ENCODE results near the gene BCL2L12.
A peak's percentile ranks its signal among the peaks of the same experiment; 100 is the strongest.

The BCL2L12 gene

GRCh38 chr19:49677901-49678674, 12.4 kb downstream of the BCL2L12 start:
- H3K27ac ChIP-seq, result peak overlapping the region; percentile 89
- peak overlapping the region; percentile 93 for H3K4me3 ChIP-seq
- no peaks in the 10 kb centered on the region for H3K9me3 ChIP-seq (ENCODE audit: low read depth, low read length)
- H3K9ac ChIP-seq (ENCODE audit: insufficient read length), result peak overlapping the region; percentile 91
- H3K36me3 ChIP-seq (ENCODE audit: insufficient read depth, low read length), result peaks cover 30% of the 10 kb centered on the region
- TF ChIP-seq EZH2 (IDR thresholded peaks at IDR 0.05) (no peak), POLR2AphosphoS5 (IDR thresholded peaks at IDR 0.05; ENCODE audit: borderline replicate concordance, low read depth, low read length) (peak; percentile 17; the same call in 1 of the 2 replicates), FOXP2 (optimal IDR thresholded peaks at IDR 0.05; ENCODE audit: control extremely low read depth, extremely low read length, insufficient read depth) (no peak)
- DNase-seq (ENCODE audit: low read depth, low spot score), result peak; percentile 73

GRCh38 chr19:49678985-49679770, 13.4 kb downstream of the BCL2L12 start:
- H3K9me3 ChIP-seq (ENCODE audit: low read depth, low read length), result no peaks in the 10 kb centered on the region
- TF ChIP-seq EZH2 (IDR thresholded peaks at IDR 0.05) (no peak), FOXP2 (optimal IDR thresholded peaks at IDR 0.05; ENCODE audit: control extremely low read depth, extremely low read length, insufficient read depth) (no peak), POLR2AphosphoS5 (IDR thresholded peaks at IDR 0.05; ENCODE audit: borderline replicate concordance, low read depth, low read length) (no peak)
- H3K9ac ChIP-seq (ENCODE audit: insufficient read length), result peak overlapping the region; percentile 57
- peaks cover 41% of the 10 kb centered on the region for H3K36me3 ChIP-seq (ENCODE audit: insufficient read depth, low read length)
- no peak for DNase-seq (ENCODE audit: low read depth, low spot score)
- H3K4me3 ChIP-seq, result peak overlapping the region; percentile 93
- peak overlapping the region; percentile 91 for H3K27ac ChIP-seq

GRCh38 chr19:49679771-49680413, 14.2 kb downstream of the BCL2L12 start:
- no peak for DNase-seq (ENCODE audit: low read depth, low spot score)
- Histone ChIP-seq H3K4me3 (peak overlapping the region; percentile 93), H3K9me3 (ENCODE audit: low read depth, low read length) (no peaks in the 10 kb centered on the region), H3K27ac (peak overlapping the region; percentile 91), H3K36me3 (ENCODE audit: insufficient read depth, low read length) (peaks cover 48% of the 10 kb centered on the region), H3K9ac (ENCODE audit: insufficient read length) (peak overlapping the region; percentile 57)
- TF ChIP-seq FOXP2 (optimal IDR thresholded peaks at IDR 0.05; ENCODE audit: control extremely low read depth, extremely low read length, insufficient read depth), result no peak
- TF ChIP-seq POLR2AphosphoS5 (IDR thresholded peaks at IDR 0.05; ENCODE audit: borderline replicate concordance, low read depth, low read length), result no peak
- TF ChIP-seq EZH2 (IDR thresholded peaks at IDR 0.05), result no peak

- Histone ChIP-seq H3K27ac (peak overlapping the region; percentile 91), H3K9ac (ENCODE audit: insufficient read length) (peak overlapping the region; percentile 57), H3K36me3 (ENCODE audit: insufficient read depth, low read length) (peaks cover 56% of the 10 kb centered on the region), H3K9me3 (ENCODE audit: low read depth, low read length) (no peaks in the 10 kb centered on the region), H3K4me3 (peak overlapping the region; percentile 93)
- peak; percentile 70 for DNase-seq (ENCODE audit: low read depth, low spot score)
- no peak for TF ChIP-seq POLR2AphosphoS5 (IDR thresholded peaks at IDR 0.05; ENCODE audit: borderline replicate concordance, low read depth, low read length)
- no peak for TF ChIP-seq FOXP2 (optimal IDR thresholded peaks at IDR 0.05; ENCODE audit: control extremely low read depth, extremely low read length, insufficient read depth)
- TF ChIP-seq EZH2 (IDR thresholded peaks at IDR 0.05), result no peak
Observed at GRCh38 chr19:49680421-49681351, 15.0 kb downstream of the BCL2L12 start.

- H3K9me3 ChIP-seq (ENCODE audit: low read depth, low read length), result no peaks in the 10 kb centered on the region
- no peak for DNase-seq (ENCODE audit: low read depth, low spot score)
- H3K4me3 ChIP-seq, result no peak overlapping the region
- H3K27ac ChIP-seq, result no peak overlapping the region
- TF ChIP-seq EZH2 (IDR thresholded peaks at IDR 0.05), result no peak
- no peak for TF ChIP-seq FOXP2 (optimal IDR thresholded peaks at IDR 0.05; ENCODE audit: control extremely low read depth, extremely low read length, insufficient read depth)
- no peak for TF ChIP-seq POLR2AphosphoS5 (IDR thresholded peaks at IDR 0.05; ENCODE audit: borderline replicate concordance, low read depth, low read length)
- peaks cover 64% of the 10 kb centered on the region for H3K36me3 ChIP-seq (ENCODE audit: insufficient read depth, low read length)
- H3K9ac ChIP-seq (ENCODE audit: insufficient read length), result no peak overlapping the region
Observed at GRCh38 chr19:49681830-49682229, 16.1 kb downstream of the BCL2L12 start.

- H3K27ac ChIP-seq, result no peak overlapping the region; the same call in 1 of the 2 replicates
- no peak overlapping the region for H3K9ac ChIP-seq (ENCODE audit: insufficient read length)
- no peaks in the 10 kb centered on the region for H3K9me3 ChIP-seq (ENCODE audit: low read depth, low read length)
- DNase-seq (ENCODE audit: low read depth, low spot score), result no peak
- H3K36me3 ChIP-seq (ENCODE audit: insufficient read depth, low read length), result peaks cover 68% of the 10 kb centered on the region
- no peak overlapping the region for H3K4me3 ChIP-seq
- no peak for TF ChIP-seq FOXP2 (optimal IDR thresholded peaks at IDR 0.05; ENCODE audit: control extremely low read depth, extremely low read length, insufficient read depth)
- TF ChIP-seq POLR2AphosphoS5 (IDR thresholded peaks at IDR 0.05; ENCODE audit: borderline replicate concordance, low read depth, low read length), result no peak
- no peak for TF ChIP-seq EZH2 (IDR thresholded peaks at IDR 0.05)
Observed at GRCh38 chr19:49682274-49682673, 16.5 kb downstream of the BCL2L12 start.

GRCh38 chr19:49683814-49684250, 18.1 kb downstream of the BCL2L12 start:
- no peak overlapping the region for H3K9ac ChIP-seq (ENCODE audit: insufficient read length)
- no peak for DNase-seq (ENCODE audit: low read depth, low spot score)
- H3K4me3 ChIP-seq, result no peak overlapping the region
- no peak overlapping the region for H3K27ac ChIP-seq
- H3K9me3 ChIP-seq (ENCODE audit: low read depth, low read length), result no peaks in the 10 kb centered on the region
- TF ChIP-seq EZH2 (IDR thresholded peaks at IDR 0.05), result no peak
- TF ChIP-seq FOXP2 (optimal IDR thresholded peaks at IDR 0.05; ENCODE audit: control extremely low read depth, extremely low read length, insufficient read depth), result no peak
- TF ChIP-seq POLR2AphosphoS5 (IDR thresholded peaks at IDR 0.05; ENCODE audit: borderline replicate concordance, low read depth, low read length), result no peak
- H3K36me3 ChIP-seq (ENCODE audit: insufficient read depth, low read length), result peaks cover 68% of the 10 kb centered on the region

Measured in SK-N-MC (cell line).